Ishikawa (cell line): ENCODE results near the gene IFNGR1.

ENCODE experiments used
- CEBPB ChIP-seq: IDR thresholded peaks from 2 replicates; pipeline ENCODE4 v1.6.1; 2012
- CREB1 ChIP-seq: IDR thresholded peaks from 2 replicates; pipeline ENCODE4 v1.6.1; 2012; ENCODE audit warnings: low read depth
- EGR1 ChIP-seq: IDR thresholded peaks from 2 replicates; pipeline ENCODE4 v1.6.1; 2012
- EP300 ChIP-seq: IDR thresholded peaks from 2 replicates; pipeline ENCODE4 v1.6.1; 2012; ENCODE audit warnings: borderline replicate concordance
- FOXM1 ChIP-seq: IDR thresholded peaks from 2 replicates; pipeline ENCODE4 v1.6.1; 2012; ENCODE audit warnings: low read depth, borderline replicate concordance
- MAX ChIP-seq: IDR thresholded peaks from 2 replicates; pipeline ENCODE4 v1.6.1; 2012
- NFIC ChIP-seq: IDR thresholded peaks from 2 replicates; pipeline ENCODE4 v1.6.1; 2012
- RAD21 ChIP-seq: IDR thresholded peaks from 2 replicates; pipeline ENCODE4 v1.6.1; 2012; ENCODE audit warnings: low read depth
- REST ChIP-seq: IDR thresholded peaks from 2 replicates; pipeline ENCODE4 v1.6.1; 2012; ENCODE audit warnings: low read depth, mild to moderate bottlenecking
- TAF1 ChIP-seq: IDR thresholded peaks from 2 replicates; pipeline ENCODE4 v1.6.1; 2012; ENCODE audit warnings: low read depth, mild to moderate bottlenecking
- TCF12 ChIP-seq: IDR thresholded peaks from 2 replicates; pipeline ENCODE4 v1.6.1; 2012; ENCODE audit warnings: low read depth
- TEAD4 ChIP-seq: IDR thresholded peaks from 2 replicates; pipeline ENCODE4 v1.6.1; 2012
- USF1 ChIP-seq: IDR thresholded peaks from 2 replicates; pipeline ENCODE4 v1.6.1; 2012
- YY1 ChIP-seq: IDR thresholded peaks from 2 replicates; pipeline ENCODE4 v1.6.1; 2012; ENCODE audit warnings: low read depth
- ZBTB7A ChIP-seq: IDR thresholded peaks from 2 replicates; pipeline ENCODE4 v1.6.1; 2012; ENCODE audit warnings: low read depth

Gene IFNGR1

GRCh38 chr6:137172734-137173431 is 46.3 kb downstream of the IFNGR1 start:
- no peak for TF ChIP-seq TEAD4
- TF ChIP-seq EGR1 = no peak
- TF ChIP-seq YY1 = no peak
- TF ChIP-seq ZBTB7A = no peak
- no peak for TF ChIP-seq REST
- no peak for TF ChIP-seq RAD21
- TF ChIP-seq EP300 = no peak
- no peak for TF ChIP-seq MAX
- no peak for TF ChIP-seq TCF12

- TF ChIP-seq TEAD4 (no peak), NFIC (no peak), RAD21 (no peak), EGR1 (no peak), FOXM1 (no peak)
Observed at GRCh38 chr6:137171824-137172733, 47.1 kb downstream of the IFNGR1 start.

GRCh38 chr6:137171053-137171374 is 48.2 kb downstream of the IFNGR1 start:
- no peak for TF ChIP-seq RAD21
- no peak for TF ChIP-seq TCF12
- TF ChIP-seq MAX = no peak
- TF ChIP-seq CREB1 = no peak
- TF ChIP-seq TAF1 = no peak
- TF ChIP-seq REST = no peak
- no peak for TF ChIP-seq NFIC
- no peak for TF ChIP-seq USF1
- no peak for TF ChIP-seq YY1
- no peak for TF ChIP-seq EP300

- TF ChIP-seq RAD21 = no peak
Observed at GRCh38 chr6:137170266-137171052, 48.7 kb downstream of the IFNGR1 start.

- TF ChIP-seq EP300 (no peak), CREB1 (no peak), MAX (no peak), USF1 (no peak), ZBTB7A (no peak), NFIC (no peak), TAF1 (no peak), REST (no peak), CEBPB (no peak), FOXM1 (no peak), EGR1 (no peak)
Observed at GRCh38 chr6:137167702-137168377, 51.3 kb downstream of the IFNGR1 start.
